Gastroesophageal sphincter (tissue), 3 donors: ENCODE results near the gene NUBPL.

Source experiments
- POLR2A ChIP-seq, 2 donors: fragments of 450-650 bp; IDR thresholded peaks; one replicate each; pipeline ENCODE4 v1.6.1; 2017; ENCODE audit warnings: antibody characterized with exemption in 2 of 2, mild to moderate bottlenecking in 2 of 2, moderate library complexity in 1 of 2
- POLR2AphosphoS5 ChIP-seq: sonication (generic); formaldehyde crosslinking; IDR thresholded peaks from one replicate; pipeline ENCODE4 v1.6.1; 2017; ENCODE audit warnings: antibody characterized with exemption
- TF ChIP-seq, protein P1 (sequence below), 4 experiments: fragments of 200-600 bp in 2 of 4; fragments of 450-650 bp in 2 of 4; sonication (generic) in 1 of 4; IDR thresholded peaks; one replicate each; pipeline ENCODE4 v1.5.1; 2017 to 2019; ENCODE audit warnings: antibody characterized with exemption in 4 of 4, mild to moderate bottlenecking in 2 of 4, moderate library complexity in 2 of 4

DNA sequence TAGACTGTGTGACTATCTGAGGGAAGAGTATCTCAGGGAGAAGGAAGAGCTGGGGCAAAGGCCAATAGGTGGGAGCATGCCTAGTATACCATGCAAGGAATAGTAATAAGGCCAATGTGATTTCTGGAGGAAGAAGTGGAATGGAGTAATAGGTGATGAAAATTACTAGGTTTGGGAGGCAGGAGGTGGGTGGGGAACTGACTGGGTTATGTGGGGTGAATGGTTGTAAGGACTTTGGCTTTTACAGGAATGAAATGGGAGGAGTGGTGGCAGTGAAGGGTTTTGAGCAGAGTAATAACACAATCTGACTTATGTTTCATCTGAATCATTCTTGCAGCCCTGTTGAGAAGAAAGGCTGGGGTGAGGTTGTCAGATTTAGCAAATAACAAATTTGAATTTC is 30.9 kb downstream of the NUBPL start:
- TF ChIP-seq POLR2AphosphoS5 (no peak), POLR2A (IDR thresholded peaks at IDR 0.05) (no peak)
- TF ChIP-seq, protein P1, sequence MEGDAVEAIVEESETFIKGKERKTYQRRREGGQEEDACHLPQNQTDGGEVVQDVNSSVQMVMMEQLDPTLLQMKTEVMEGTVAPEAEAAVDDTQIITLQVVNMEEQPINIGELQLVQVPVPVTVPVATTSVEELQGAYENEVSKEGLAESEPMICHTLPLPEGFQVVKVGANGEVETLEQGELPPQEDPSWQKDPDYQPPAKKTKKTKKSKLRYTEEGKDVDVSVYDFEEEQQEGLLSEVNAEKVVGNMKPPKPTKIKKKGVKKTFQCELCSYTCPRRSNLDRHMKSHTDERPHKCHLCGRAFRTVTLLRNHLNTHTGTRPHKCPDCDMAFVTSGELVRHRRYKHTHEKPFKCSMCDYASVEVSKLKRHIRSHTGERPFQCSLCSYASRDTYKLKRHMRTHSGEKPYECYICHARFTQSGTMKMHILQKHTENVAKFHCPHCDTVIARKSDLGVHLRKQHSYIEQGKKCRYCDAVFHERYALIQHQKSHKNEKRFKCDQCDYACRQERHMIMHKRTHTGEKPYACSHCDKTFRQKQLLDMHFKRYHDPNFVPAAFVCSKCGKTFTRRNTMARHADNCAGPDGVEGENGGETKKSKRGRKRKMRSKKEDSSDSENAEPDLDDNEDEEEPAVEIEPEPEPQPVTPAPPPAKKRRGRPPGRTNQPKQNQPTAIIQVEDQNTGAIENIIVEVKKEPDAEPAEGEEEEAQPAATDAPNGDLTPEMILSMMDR (IDR thresholded peaks at IDR 0.05), result no peak
